Kidney (tissue), 14 donors: ENCODE data around the gene RFPL3. TPM values are rescaled to one million over a fixed set of nuclear protein-coding genes. Genes with fewer than 3 reads are reported as not detected.
"Not testable (repeated sequence)": the region's sequence is repeated elsewhere in the genome, so short reads cannot be mapped to it uniquely, and the experiment has no call there.

ENCODE experiments used
- DNase-seq, 5 donors: peaks; one replicate each; pipeline ENCODE4 v3.0.0-alpha.2; 2013 to 2020
- FAIRE-seq: peaks from 2 replicates; lab custom pipeline; 2012; peaks lifted over from hg19 to GRCh38; lab: Jason Lieb, UNC
- H3K27ac ChIP-seq, 2 donors: one replicate each; pipeline ENCODE4 v1.7.0; 2013; ENCODE audit warnings: low read depth in 2 of 2, low read length in 2 of 2, inconsistent platforms in 1 of 2
- H3K27me3 ChIP-seq: one replicate; pipeline ENCODE4 v1.7.1; 2013; ENCODE audit warnings: low read length, inconsistent platforms; ENCODE audit not compliant: control insufficient read depth, insufficient read depth
- H3K36me3 ChIP-seq, 3 donors: one replicate each; pipeline versions ENCODE4 v1.7.0 to v1.7.1; 2013; ENCODE audit warnings: low read length in 3 of 3, control low read depth in 1 of 3, inconsistent platforms in 1 of 3; ENCODE audit not compliant: insufficient read depth in 3 of 3, control insufficient read depth in 2 of 3
- H3K4me1 ChIP-seq, 3 donors: one replicate each; pipeline versions ENCODE4 v1.7.0 to v1.7.1; 2013; ENCODE audit warnings: low read length in 3 of 3, inconsistent platforms in 1 of 3, low read depth in 1 of 3; ENCODE audit not compliant: control insufficient read depth in 2 of 3, insufficient read depth in 2 of 3
- H3K4me3 ChIP-seq, 3 donors: one replicate each; pipeline versions ENCODE4 v1.7.0 to v1.8.1; 2013; ENCODE audit warnings: low read length in 3 of 3, control low read depth in 1 of 3, inconsistent platforms in 1 of 3
- H3K9ac ChIP-seq, 3 donors: one replicate each; pipeline versions ENCODE4 v1.7.0 to v1.7.1; 2013; ENCODE audit warnings: low read length in 3 of 3, control low read depth in 1 of 3, inconsistent platforms in 1 of 3
- H3K9me3 ChIP-seq, 3 donors: one replicate each; pipeline versions ENCODE4 v1.7.0 to v1.7.1; 2013; ENCODE audit warnings: low read length in 3 of 3, control low read depth in 1 of 3, inconsistent platforms in 1 of 3; ENCODE audit not compliant: control insufficient read depth in 2 of 3, insufficient read depth in 1 of 3
- intact Hi-C: fragments of 100-400 bp; cut with DNase I; formaldehyde crosslinking; loops from one replicate; pipeline ENCODE4 v1.11.1; 2022
- polyA plus RNA-seq: library from polyadenylated mRNA; stranded (reverse); fragments of 350-450 nt; fragmentation: Illumina TruSeq; extraction: RNeasy Lipid Tissue Mini Kit (QIAGEN cat#74804); gene quantifications from one replicate; pipeline ENCODE4 v1.2.3, GENCODE V29; 2014; ENCODE audit warnings: low read depth, low replicate concordance; ENCODE audit not compliant: insufficient read depth
- total RNA-seq: library from RNA; stranded (reverse); fragmentation: NEBNext Ultra II Directional; extraction: Animal tissue kit (Norgen Biotek cat#: 25700); gene quantifications from one replicate; pipeline ENCODE4 v1.2.1, GENCODE V29; 2021
- TF ChIP-seq, protein P1 (sequence below): IDR thresholded peaks from 3 replicates; pipeline ENCODE4 v1.5.1; 2012; ENCODE audit warnings: mild to moderate bottlenecking, moderate library complexity, borderline replicate concordance; ENCODE audit not compliant: insufficient read depth; ENCODE audit errors: extremely low read depth
- donor health status: control.
- donor health status: control.
- donor health status: control.
- donor health status: control.
- donor health status: control.
- donor health status: DM: yes; HTN: yes; CAD: no.
- donor health status: Normal renal cell carcinoma (clear cell type).

Gene RFPL3
- total and polyA plus RNA-seq, 2 donors from 2014 or later: not detected

DNA sequence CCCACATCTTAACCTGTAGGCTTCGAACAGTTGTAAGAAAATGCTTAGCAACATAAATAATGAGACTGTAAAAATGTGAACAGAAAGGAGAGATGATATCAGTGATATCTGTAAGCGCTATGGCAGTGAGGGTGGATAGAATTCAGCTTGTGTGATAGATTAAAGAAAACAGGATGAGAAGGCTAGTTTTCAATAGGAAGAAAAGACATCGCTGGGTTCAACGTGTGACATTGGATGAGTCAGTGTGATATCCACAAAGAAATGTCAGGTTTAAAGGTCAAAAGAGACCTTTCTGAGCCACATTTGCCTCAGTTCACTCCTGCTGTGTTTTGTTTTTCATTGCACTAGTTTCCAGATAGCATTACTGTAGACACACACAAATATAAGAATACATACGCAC is 13.7 kb upstream of the RFPL3 start:
- TF ChIP-seq, protein P1, sequence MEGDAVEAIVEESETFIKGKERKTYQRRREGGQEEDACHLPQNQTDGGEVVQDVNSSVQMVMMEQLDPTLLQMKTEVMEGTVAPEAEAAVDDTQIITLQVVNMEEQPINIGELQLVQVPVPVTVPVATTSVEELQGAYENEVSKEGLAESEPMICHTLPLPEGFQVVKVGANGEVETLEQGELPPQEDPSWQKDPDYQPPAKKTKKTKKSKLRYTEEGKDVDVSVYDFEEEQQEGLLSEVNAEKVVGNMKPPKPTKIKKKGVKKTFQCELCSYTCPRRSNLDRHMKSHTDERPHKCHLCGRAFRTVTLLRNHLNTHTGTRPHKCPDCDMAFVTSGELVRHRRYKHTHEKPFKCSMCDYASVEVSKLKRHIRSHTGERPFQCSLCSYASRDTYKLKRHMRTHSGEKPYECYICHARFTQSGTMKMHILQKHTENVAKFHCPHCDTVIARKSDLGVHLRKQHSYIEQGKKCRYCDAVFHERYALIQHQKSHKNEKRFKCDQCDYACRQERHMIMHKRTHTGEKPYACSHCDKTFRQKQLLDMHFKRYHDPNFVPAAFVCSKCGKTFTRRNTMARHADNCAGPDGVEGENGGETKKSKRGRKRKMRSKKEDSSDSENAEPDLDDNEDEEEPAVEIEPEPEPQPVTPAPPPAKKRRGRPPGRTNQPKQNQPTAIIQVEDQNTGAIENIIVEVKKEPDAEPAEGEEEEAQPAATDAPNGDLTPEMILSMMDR: no peak
- Histone ChIP-seq H3K9ac (no peak overlapping the region), H3K4me1 (no peaks in the 10 kb centered on the region), H3K27me3 (no peaks in the 10 kb centered on the region), H3K36me3 (no peaks in the 10 kb centered on the region), H3K27ac (no peak overlapping the region), H3K4me3 (no peak overlapping the region), H3K9me3 (no peaks in the 10 kb centered on the region)
- no peak for FAIRE-seq
- DNase-seq: no peak
- intact Hi-C loops: no loop called here

DNA sequence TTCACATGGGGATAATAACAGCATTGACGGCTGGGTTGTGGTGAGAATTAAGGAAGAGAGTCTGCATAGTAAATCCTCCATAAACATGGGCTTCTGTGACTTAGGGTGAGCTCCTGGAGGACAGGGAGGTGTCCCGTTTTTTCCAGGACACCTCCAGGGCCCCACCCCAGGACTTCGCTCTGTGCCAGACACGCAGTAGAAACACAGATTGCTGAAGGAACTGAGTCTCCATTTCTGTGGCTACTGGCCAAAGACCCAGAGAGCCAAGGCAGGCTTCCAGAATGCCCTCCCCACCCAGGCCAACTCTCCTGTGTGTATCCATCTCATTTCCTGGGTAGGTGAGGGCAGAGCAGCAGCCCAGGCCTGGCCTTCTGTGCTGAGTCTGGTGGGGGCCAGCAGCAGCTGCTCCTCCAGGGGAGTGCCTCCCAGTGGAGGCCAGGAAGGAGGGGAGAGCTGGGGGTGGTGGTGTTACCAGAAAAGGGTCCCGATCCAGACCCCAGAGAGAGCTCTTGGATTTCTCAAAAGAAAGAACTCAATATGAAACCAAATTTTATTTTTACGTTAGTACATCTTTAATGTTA is 9.5 kb upstream of the RFPL3 start:
- Histone ChIP-seq H3K27me3 (no peaks in the 10 kb centered on the region), H3K4me3 (no peak overlapping the region), H3K9ac (no peak overlapping the region), H3K9me3 (no peaks in the 10 kb centered on the region), H3K27ac (no peak overlapping the region), H3K4me1 (no peaks in the 10 kb centered on the region), H3K36me3 (no peaks in the 10 kb centered on the region)
- intact Hi-C loops: no loop called here
- DNase-seq (no peak), FAIRE-seq (no peak)
- TF ChIP-seq, protein P1: no peak

DNA sequence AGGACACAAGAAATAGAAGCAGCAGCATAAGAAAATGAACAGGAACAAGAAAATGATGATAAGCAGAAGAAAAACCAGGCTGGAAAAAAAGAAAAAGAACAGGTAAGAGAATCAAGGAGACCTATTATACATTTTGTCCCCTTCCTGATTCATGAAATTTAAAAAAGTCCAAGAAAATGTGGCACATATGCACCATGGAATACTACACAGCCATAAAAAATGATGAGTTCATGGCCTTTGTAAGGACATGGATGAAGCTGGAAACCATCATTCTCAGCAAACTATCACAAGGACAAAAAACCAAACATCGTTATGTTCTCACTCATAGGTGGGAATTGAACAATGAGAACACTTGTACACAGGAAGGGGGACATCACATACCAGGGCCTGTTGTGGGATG is 5.8 kb upstream of the RFPL3 start:
- H3K27ac ChIP-seq, H3K9me3 ChIP-seq, H3K9ac ChIP-seq, H3K4me1 ChIP-seq, H3K27me3 ChIP-seq, H3K36me3 ChIP-seq, H3K4me3 ChIP-seq, FAIRE-seq, DNase-seq, intact Hi-C loops: not testable (repeated sequence)

- intact Hi-C loops: no loop called here
- no peak overlapping the region for H3K27ac ChIP-seq
These were observed 5.0 kb upstream of the RFPL3 start for GRCh38 chr22:32352681-32353080.

More at GRCh38 chr22:32352681-32353080, 5.0 kb upstream of the RFPL3 start:
- Histone ChIP-seq H3K27me3 (no peaks in the 10 kb centered on the region), H3K4me3 (no peak overlapping the region), H3K4me1 (no peaks in the 10 kb centered on the region), H3K9me3 (no peaks in the 10 kb centered on the region), H3K36me3 (no peaks in the 10 kb centered on the region), H3K9ac (no peak overlapping the region)
- FAIRE-seq: no peak
- TF ChIP-seq, protein P1: no peak
- no peak for DNase-seq
